Pons (tissue), 1 donor: ENCODE results near the gene SUPT3H.
A peak's percentile ranks its signal among the peaks of the same experiment; 100 is the strongest.

Source experiments
- DNase-seq: peaks from one replicate; pipeline ENCODE4 v3.0.0-alpha.2; 2016; ENCODE audit warnings: low spot score

SUPT3H gene

DNA sequence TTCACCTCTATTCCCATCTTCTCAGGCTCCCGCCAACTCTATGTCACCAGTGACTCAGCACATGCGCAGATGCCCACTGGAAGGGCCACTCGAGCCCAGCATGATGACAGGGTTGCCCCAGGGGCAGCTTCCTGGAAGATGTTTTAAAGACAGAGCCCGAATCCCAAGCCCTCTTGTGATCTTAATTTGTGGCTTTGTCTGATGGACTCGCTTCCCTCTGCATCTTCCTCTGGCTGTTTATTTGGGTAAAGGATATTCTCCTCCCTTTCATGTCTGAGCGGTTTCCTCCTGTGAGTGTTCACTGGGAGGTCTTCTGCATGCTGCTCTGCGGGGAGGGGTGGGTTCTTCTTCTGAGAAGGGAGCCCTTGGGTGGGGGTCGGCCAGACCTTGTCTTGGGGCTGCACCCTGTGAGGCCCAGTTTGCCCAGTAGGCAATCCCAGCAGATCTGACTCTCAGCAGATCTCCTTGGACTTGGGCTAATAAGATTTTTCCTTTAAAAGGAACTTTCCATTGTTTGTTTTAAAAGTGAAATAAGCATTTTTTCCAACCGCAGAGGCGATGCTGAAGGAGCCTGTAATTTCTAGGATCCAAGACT is 589.2 kb downstream of the SUPT3H start:
- no peak for DNase-seq

DNA sequence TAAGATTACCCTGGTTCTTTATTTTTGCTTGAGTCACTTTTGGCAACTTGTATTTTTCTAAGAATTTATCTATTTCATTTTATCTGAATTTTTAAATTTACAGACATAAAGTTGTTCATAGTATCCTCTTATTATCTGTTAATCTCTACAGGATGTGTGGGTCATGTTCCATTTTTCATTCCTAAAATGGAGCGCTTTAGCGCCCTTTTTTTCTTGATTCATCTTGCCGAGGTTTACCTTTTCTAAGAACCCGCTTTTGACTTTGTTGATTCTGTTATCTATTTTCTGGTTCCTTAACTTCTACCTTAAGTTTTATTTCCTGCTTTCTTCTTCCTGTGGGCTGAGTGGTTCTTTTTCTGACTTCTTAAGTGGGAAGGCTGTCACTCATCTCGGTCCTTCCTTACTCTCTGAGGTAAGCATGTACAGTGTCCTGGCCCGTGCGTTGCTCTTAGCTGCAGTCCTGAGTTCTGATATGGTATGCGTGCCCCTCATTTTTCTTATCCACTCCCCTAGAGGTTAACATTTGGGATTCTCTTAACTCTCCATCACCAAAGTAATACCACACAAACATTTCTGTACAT is 590.4 kb downstream of the SUPT3H start:
- no peak for DNase-seq

DNA sequence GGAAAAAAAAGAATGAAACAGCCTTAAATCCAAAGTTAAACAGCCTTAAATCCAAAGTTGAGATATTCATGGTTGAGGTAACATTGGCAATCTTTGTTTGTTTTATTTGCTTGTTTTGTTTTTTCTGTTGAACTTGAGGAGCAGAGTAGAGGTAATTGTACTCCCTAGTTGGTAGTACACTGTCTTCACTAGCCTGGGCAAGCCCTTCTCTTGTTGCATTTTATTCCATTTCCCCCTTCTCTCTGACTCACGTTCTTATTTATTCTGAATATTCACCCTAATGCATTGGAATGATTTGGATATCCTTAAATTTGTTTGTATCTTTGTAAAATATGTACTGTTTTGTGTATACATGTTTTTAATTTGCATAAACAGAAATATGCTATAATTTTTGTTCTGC is 592.6 kb downstream of the SUPT3H start:
- DNase-seq: no peak

DNA sequence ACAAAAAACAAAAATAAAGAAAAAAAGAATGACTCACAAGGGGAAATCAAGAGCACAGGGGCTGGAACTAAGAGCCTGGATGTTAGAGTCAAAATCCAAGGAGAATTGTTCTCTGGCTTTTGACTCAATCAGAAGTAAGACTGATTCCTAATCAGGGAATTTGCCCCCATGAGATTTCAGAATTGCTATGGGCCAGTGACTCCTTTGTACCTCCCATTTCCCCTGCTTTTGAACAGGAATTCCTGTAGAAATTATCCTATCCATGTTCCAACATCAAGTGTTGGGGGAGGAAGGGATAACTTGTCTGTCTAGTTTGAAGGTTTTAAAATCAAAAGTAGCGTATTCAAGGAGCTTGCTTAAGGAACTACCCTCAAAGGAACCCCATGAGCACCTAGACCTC is 593.5 kb downstream of the SUPT3H start:
- DNase-seq: no peak

DNA sequence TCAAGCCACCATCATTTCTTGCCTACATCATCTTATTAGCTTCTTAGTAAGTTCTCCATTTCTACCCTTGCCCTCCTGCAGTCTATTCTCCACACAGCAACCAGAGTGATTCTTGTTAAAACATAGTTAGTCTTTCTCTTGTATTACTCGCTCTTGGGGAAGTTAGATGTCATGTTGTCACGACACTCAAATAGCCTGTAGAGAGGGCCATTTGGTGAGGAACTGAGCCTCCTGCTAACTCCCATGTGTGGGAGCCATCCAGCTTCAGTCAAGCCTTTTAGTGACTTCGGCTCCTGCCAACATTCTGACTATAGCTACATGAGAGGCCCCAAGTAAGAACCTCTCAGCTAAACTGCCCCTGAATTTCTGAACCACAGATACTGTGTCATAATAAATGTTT is 594.8 kb downstream of the SUPT3H start:
- no peak for DNase-seq

DNA sequence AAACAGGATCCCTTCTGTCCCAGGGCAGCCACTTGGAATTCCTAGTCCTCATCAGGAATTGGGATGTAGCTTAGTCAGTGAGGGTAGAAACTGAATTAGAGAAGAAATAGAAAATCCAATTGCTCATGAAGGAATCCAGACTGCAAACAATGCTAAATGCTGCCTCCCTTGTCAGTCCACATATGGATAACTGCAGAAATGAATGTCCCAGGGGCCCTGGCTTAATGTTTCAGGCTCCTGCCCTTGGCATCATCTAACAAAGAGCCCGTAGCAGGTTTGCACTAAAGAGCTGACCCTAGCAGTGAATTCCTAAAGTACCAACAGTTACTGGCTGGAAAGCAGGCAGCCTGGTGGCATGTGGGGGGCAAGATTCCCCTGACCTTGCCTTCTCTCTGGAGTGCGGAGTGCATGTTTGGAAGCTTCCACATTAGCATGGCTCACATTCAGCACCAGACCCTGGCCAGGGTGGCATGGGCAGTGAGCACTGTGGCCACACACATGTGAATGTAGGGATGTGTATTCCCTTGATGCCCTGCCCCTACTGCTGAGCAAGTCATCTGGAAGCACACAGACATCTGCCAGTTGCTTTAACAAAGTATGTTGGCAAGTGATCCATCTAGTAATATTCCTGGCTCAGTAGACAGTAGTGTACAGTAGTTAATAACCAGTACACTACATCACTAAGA is 595.7 kb downstream of the SUPT3H start:
- DNase-seq: no peak

DNA sequence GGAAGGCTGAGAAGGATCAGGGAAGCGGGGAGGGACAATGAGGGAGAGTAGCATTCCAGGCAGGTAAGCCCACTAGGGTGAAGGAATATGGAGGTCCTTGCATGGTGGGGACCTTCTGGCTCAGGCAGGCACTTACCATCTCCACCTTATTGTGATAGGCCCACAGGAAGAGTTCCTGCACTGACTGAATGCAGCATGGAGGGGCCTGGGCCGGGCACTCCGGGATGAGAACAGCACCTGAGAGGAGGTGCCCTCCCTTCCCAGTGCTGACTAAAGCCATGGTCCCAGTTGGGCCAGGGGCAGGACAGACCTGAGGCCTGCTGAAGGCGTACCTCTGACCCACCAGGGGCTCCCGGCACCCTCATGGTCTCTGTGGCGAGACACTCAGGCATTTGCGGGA is 597.6 kb downstream of the SUPT3H start:
- no peak for DNase-seq

DNA sequence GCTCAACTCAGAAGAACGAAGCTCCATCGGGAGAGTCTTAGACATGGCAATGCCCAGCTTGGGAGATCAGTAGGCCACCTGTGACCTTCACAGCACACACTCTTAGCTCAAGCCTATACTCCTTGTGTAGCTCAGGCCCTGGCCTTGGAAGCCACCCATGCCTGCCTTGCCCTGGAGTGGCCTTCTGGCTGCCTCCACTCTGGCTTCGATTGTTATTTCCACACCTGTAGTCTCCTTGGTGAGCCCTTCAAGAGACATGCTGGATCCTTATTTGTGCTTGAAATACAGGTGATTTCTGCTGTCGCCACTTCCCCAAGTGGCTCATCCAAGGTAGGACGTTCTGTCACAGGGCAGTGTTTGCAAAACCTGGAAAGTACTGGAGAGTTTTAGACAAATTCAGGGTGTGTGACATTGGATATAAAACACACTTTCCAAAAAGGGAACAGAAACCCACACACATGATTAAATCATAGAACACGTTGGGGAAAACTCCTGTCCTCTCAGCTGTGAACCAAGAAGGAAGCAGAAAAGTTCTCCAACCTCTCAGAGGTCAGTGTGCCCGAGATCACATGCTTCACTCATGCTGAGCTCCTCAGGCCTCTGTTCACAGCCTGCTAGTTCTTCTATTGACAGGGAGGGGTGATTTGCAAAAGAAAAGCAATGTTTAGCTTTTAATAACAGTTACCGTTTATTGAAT is 598.5 kb downstream of the SUPT3H start:
- DNase-seq: peak; percentile 78
